OCI-M1 (cell line): ENCODE data around the gene CDK5RAP3.

Experiments
- DNase-seq: peaks from one replicate; lab custom pipeline; 2025; lab: John Stamatoyannopoulos, UW

Gene CDK5RAP3

DNA sequence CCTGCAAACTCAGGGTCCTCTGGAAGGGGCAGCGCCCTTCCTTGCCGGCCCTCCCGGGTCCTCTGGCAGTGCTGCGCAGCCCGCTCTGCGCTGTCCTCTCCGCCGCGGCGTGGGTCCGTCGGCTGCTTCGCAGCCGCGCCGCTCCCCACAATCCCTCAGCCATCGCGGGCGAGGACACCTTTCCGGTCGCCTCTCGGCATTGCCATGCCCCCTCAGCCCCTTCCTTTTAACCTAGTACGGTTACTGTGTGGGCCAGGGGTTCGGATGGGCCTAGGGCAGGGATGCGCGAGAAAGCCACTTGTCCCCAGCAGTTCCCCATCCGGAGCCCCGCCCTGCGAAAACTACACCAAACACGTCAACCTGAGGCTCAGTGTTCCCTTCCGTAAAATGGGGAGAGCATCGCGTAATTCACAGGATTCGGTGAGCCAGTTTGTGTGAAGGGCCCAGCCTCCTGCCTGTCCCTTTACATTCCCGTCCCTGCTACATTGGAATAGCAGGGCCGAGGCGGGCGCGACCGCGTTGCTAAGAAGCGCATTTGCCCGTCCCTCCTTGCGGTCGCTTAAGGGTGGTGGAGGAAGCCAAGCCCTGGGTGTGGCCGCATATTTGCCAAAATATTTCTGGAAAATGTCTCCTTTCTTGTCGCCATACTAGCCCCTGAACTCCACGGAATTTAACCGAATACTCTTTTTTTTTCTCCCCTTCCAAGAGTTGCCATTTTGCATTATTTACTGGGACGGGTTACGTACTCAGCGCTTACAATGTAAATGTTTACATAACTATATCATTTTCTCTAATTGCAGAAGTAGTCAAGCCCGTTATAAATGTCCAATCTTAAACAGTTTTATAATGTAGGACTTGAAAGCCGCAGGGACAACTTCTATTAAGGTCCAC, 53.5 kb downstream of the CDK5RAP3 start:
- peak; percentile 68 for DNase-seq

DNA sequence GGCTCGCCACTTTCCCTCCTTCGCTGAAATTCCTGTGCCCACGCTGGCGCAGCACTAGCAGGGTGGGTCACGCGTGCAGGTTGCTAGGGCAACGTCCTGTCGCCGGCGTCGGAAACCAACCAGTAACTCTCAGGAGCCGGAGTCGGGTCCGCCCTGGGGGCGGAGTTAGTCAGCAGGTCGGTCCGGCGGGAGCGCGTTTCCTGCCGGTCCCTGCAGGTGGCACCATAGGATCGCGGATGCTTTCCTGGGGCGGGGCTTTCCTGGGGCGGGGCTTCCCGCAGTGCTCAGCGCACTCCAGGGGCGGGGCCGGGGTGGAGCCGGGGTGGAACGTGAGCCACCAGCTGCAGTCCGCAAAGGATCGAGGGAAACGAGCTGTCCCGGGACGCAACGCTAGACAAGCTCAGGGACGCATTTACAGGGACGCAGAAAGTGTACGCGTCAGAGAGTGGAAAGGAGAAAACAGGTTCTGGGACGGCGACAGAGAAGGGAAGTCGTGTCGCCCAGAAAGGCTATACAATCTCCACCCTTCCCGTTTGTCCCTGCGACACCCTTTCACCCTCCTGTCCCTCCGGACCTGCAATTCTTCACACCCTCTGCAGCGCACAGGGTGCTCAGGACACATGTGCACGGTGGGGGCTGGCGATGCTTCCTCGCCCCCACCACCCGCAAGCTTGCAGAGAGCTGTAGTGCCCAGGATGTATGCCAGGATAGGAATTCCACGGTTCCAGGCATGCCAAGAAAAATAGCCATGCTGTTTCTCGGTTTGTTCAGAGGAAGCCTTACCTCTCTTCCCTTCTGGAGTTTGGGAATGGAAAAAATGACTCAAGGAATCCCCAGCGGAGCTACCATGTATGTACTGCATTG, 54.4 kb downstream of the CDK5RAP3 start:
- peak; percentile 97 for DNase-seq

DNA sequence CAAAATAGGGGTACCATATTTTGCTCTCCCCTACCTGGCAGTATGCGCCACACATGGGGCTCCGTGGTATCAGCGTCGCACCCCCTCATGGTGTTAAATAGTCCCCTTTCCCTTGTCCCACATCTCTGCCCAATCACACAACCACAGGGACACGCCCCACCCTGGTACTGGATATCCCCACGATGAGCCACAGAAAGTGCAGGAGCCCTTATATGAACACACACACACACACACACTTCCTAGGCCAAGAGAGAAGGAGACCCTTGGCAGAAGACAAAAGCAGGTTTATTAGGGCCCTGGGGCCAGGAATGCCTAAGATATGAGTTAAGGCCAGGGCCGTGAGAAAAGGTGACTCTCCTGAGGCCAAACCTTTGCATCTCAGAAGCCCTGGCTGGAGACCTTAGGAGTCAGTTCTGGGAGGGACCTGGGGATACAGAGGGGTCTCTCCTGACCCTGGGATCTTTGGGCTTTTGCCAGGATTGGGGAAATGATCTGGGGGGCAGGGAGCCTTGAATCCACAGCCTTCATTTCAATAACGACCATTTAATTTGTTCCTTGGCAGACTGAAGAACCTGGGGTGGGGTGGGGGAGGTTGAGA, 55.1 kb downstream of the CDK5RAP3 start:
- peak; percentile 56 for DNase-seq

DNA sequence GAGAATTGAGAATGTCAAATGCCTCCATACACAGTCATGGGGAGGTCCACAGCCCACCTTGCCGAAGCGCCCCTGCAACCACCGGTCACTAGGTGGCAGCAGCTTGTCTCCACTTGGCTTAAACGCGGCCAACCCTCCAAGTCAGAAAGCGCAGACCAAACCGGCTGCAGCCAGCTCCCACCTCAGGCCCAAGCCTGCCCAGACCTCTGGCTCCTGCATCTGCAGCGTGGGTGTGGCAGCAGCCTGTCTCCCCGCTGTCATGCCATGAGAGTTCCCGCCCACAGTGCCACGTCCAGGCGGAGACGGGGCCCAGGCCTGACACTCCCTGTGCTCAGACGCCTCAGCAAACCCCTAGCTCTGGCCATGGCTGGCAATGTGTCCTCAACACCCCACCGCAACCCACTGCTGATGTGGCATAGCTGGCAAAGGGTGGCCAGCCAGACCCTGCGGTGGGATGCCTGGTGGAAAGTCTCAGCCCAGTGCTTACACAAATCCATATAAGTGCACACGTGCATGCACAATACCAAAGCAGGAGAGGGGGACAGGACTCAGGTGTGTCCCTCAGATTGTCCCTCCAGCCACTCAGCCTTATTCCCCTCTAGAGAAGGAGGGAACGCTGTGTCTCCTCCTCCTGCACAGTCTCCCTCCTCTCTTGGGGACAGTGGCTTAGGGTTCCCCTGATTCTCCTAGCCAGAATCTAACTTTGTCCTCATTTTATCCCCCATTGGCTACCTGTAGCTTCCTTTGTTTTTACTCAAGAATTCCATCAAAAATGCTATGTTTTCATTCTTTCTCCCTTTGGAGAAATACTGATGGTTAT, 55.8 kb downstream of the CDK5RAP3 start:
- DNase-seq = peak; percentile 96

DNA sequence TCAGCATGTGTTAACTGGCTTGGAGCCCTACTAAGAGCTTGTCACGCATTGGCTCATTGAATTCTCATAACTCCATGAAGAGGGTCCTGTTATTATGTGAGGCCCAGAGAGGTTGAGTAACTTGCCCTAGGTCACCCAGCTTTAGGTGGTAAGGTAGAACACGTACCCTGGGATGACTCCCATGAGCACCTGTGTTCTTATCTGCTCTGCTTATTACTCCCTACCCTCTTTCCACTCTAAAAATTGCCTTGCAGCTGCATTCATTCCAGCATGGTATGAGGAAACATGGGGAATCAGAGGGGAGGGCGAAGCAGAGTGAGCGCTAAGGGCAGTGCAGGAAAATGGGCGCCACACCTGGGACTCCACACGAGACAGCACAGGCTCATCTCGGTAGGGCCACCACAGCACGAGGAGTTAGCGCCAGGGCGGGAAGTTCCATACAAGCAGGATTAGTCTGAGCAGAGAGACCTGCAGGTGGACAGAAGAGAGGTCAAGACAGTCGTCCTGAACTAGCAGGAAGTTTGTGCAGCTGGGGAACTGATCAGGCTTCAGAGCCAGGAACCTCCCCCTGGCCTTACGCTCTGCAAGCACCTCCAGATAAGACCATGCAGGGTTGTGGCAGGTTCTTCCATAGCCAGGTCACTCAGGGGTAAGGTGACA, 56.5 kb downstream of the CDK5RAP3 start:
- no peak for DNase-seq

DNA sequence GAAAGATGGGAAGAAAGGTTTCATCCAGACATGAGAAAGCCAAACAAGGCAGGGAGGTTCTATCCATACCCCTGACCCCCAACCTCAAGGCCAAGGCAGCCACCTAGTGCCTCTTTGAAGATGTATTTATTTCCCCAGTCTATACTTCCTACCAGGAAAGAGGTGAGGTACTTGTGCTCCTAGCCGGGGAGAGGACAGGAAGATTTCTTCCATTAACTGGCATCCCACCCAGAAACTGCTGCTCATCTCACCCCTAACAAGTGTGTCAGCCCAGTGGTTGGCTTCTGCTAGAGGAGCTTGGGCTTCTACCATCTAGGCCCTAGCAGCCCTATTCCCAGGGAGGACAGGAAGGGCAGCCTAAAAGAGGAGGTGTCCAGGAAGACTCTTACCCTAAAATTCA, 57.8 kb downstream of the CDK5RAP3 start:
- DNase-seq = no peak

DNA sequence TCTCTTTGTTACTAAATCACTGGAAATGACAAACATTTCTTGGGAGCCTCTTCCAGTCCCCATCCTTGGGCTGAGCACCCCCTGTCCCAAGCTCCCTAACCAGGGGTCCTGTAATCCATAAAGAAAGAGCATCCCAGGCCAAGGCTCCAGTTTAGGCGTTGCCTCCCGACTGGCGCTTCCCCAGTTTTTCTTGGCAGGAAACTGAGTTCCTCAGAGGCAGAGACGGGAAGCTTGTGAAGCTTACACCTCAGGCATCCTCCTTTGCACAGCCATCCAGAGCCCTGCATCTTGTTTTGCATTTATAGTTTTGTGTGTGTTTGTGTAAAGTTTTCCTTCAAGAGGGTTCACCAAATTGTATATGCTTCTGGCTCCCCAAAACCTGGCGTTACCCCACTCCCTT, 59.6 kb downstream of the CDK5RAP3 start:
- DNase-seq = no peak
